NT2/D1 (cell line): ENCODE data around the gene DMRTA1.

ENCODE experiments used
- DNase-seq: peaks from one replicate; pipeline ENCODE4 v3.0.0-alpha.2; 2011; ENCODE audit warnings: low read depth, low spot score
- H3K27me3 ChIP-seq: 2 replicates; pipeline ENCODE4 v1.6.0; 2011; ENCODE audit warnings: mild to moderate bottlenecking; ENCODE audit not compliant: insufficient read length, insufficient read depth
- H3K36me3 ChIP-seq: 2 replicates; pipeline ENCODE4 v1.6.1; 2011; ENCODE audit warnings: mild to moderate bottlenecking, low read length, mixed read lengths; ENCODE audit not compliant: insufficient read depth, insufficient read length
- H3K4me1 ChIP-seq: 2 replicates; pipeline ENCODE4 v1.5.1; 2011; ENCODE audit not compliant: insufficient read depth, insufficient read length
- H3K4me3 ChIP-seq: 2 replicates; pipeline ENCODE4 v1.5.1; 2011; ENCODE audit warnings: low read depth; ENCODE audit not compliant: insufficient read length
- H3K9ac ChIP-seq: 2 replicates; pipeline ENCODE4 v1.6.0; 2011; ENCODE audit warnings: low read depth; ENCODE audit not compliant: insufficient read length
- H3K9me3 ChIP-seq: 2 replicates; pipeline ENCODE4 v1.5.1; 2011; ENCODE audit warnings: mild to moderate bottlenecking, low read length; ENCODE audit not compliant: insufficient read depth
- SUZ12 ChIP-seq: IDR thresholded peaks from 2 replicates; pipeline ENCODE4 v1.6.1; 2011; ENCODE audit not compliant: insufficient read length, insufficient read depth; ENCODE audit errors: extremely low read depth
- YY1 ChIP-seq: IDR thresholded peaks from 2 replicates; pipeline ENCODE4 v1.6.1; 2011; ENCODE audit not compliant: insufficient read length, insufficient read depth
- ZNF274 ChIP-seq: IDR thresholded peaks from 2 replicates; pipeline ENCODE4 v1.6.1; 2011; ENCODE audit warnings: mild to moderate bottlenecking, low read depth, low read length

DMRTA1 gene, protein sequence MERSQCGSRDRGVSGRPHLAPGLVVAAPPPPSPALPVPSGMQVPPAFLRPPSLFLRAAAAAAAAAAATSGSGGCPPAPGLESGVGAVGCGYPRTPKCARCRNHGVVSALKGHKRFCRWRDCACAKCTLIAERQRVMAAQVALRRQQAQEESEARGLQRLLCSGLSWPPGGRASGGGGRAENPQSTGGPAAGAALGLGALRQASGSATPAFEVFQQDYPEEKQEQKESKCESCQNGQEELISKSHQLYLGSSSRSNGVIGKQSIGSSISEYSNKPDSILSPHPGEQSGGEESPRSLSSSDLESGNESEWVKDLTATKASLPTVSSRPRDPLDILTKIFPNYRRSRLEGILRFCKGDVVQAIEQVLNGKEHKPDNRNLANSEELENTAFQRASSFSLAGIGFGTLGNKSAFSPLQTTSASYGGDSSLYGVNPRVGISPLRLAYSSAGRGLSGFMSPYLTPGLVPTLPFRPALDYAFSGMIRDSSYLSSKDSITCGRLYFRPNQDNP

DNA sequence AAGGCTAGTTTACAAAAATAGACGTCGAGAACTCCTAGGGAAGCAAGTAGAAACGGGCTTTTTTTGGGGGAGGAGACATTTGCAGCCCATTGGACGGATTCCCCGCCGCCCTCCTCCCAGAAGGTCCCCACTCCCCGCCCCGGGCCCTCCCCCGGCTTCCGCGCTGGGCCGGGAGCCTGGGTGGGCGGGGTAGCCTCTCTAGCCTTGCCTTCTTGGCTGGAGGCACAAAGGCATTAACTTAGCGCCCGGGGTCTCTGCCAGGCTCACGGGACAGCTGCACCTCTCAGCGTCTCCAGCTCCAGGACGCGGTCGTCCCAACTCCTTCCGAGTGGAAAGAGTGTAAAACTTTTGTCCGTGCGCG lies at the start of gene DMRTA1:
Gene DMRTA1 (plus strand): TSS at position 236 of the 361 bp plus-strand sequence. CDS start 242 bp downstream, outside the sequence.
- H3K27me3 ChIP-seq, result no peaks in the 10 kb centered on the region

DNA sequence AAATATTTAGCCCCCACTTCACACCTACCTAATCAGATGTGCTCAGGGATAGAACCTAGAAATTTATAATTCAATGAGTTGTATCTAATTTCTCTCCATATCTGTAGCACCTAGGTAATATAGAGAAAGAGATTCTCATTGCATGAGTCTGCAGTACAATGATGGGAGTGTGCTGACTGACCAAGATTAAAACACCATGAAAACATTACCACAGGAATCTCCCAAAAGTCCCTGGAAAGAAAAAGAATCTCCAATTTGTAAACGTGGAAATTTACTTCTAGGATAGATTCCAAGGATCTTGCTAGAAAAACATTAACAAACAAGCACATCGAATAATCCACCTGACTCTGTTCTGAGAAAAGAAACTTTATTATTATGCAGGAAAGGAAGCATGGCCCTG lies 45.0 kb upstream of the DMRTA1 start:
- Histone ChIP-seq H3K9ac (no peak overlapping the region), H3K9me3 (no peaks in the 10 kb centered on the region; the same call in 1 of the 2 replicates), H3K4me3 (no peak overlapping the region), H3K4me1 (no peaks in the 10 kb centered on the region), H3K36me3 (no peaks in the 10 kb centered on the region), H3K27me3 (no peaks in the 10 kb centered on the region)
- TF ChIP-seq ZNF274, result no peak
- TF ChIP-seq SUZ12, result no peak
- TF ChIP-seq YY1, result no peak
- no peak for DNase-seq

More for the DNA sequence above, at the start of gene DMRTA1:
- Histone ChIP-seq H3K9ac (peak within 1 kb of the TSS; percentile 94), H3K4me1 (no peaks in the 10 kb centered on the region), H3K36me3 (peaks cover 5% of the 10 kb centered on the region), H3K4me3 (peak within 1 kb of the TSS; percentile 79), H3K9me3 (peaks cover 8% of the 10 kb centered on the region; the same call in 1 of the 2 replicates)
- peak; percentile 62 for DNase-seq
- TF ChIP-seq YY1 (no peak), SUZ12 (no peak), ZNF274 (no peak)

DNA sequence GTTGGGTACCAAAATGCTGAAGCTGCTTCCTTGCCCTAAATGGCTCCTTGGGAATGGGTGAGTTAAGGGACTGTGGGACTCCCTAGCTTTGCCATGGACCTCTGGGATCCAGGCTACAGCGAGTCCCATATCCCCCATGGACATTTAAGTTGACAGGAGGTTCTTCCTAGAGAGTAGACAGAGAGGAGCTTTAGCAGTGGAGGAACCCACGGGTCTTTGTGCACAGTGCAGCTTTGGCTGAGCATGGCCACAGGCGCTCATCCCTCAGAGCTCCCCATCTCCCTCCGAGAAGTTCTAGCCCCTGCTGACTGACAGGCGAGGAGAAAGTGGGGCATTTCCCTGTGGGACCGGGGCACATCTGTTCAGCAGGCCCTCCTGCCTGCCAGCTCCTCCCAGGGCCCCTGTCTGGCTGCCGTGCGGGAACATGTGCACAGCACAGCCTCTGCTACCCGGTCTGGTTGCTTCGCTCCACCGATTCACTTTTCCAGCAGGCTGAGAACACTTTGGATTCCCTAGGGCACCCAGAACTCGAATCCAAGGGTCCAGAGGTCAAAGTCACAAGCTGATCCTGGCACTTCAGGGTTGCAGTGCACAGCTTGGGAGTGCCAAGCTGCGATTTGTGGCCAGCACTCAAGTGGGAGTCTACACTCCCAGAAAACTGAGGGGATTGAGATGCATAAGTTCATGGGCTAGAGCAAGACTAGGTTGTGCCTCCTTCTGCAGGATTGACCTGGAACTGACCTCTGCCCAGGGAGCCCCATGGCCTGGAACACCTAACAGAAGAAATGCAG lies 40.6 kb upstream of the DMRTA1 start:
- TF ChIP-seq SUZ12 (no peak), YY1 (no peak), ZNF274 (no peak)
- no peak overlapping the region for H3K4me3 ChIP-seq
- H3K9ac ChIP-seq, result no peak overlapping the region
- no peaks in the 10 kb centered on the region for H3K4me1 ChIP-seq
- no peaks in the 10 kb centered on the region for H3K27me3 ChIP-seq
- no peak for DNase-seq
- H3K36me3 ChIP-seq, result no peaks in the 10 kb centered on the region
- no peaks in the 10 kb centered on the region for H3K9me3 ChIP-seq

DNA sequence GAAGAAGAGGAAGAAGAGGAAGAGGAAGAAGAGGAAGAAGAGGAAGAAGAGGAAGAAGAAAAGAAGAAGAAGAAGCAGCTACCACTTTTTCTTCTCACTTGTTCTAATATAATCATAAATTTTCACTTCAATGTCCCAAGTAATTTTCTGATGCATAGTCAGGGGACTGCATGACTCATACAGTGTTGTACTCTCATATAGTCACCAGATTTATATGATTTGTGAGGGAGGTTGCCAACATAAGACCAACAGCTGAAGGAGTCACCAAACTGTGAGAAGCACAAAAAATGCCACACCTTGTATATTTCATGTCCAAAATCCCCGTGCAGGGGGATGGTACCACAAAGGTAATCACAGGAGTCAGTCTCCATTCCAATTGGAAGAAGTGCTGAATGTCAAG lies 32.7 kb upstream of the DMRTA1 start:
- Histone ChIP-seq H3K27me3 (no peaks in the 10 kb centered on the region), H3K4me3 (no peak overlapping the region), H3K4me1 (no peaks in the 10 kb centered on the region), H3K9me3 (no peaks in the 10 kb centered on the region), H3K9ac (no peak overlapping the region), H3K36me3 (no peaks in the 10 kb centered on the region)
- TF ChIP-seq YY1 (no peak), ZNF274 (no peak), SUZ12 (no peak)
- no peak for DNase-seq

DNA sequence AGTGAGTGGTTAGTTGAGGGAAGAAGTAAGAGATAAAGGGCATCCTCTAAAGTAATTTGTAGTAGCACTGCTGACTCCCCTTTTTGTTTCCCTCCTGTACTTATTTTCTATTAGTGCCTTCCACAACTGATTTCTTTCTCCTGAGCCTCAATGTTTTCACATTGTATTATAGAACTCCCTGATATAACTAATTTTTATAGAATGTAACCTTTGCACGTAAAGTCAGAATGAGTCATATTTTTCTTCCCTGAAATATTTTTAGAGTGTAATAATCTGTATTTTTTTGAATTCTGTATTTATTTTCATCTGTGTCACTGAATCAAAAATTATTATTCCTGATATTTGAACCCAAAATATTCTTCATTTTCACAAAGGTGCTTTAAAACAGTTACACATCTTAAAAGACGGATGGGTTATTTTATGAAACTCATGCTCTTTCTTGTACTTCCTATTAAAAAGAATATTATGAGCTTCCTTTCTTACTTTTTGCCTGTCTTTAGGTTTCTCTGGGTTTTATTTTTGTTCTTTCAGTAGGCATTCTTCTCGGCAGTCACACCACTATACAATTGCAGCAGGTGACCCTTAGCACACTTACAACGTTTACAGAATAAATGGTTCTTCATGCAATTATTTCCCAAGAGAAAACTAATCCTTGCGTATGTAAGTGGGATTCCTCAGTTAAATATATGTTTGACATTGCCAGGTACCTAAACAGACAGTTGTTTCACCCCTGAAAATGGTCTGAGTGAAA lies 30.5 kb upstream of the DMRTA1 start:
- H3K27me3 ChIP-seq, result no peaks in the 10 kb centered on the region
- H3K9ac ChIP-seq, result no peak overlapping the region
- no peaks in the 10 kb centered on the region for H3K36me3 ChIP-seq
- H3K4me1 ChIP-seq, result no peaks in the 10 kb centered on the region
- H3K4me3 ChIP-seq, result no peak overlapping the region
- H3K9me3 ChIP-seq, result no peaks in the 10 kb centered on the region
- no peak for DNase-seq
- TF ChIP-seq SUZ12 (no peak), YY1 (no peak)

DNA sequence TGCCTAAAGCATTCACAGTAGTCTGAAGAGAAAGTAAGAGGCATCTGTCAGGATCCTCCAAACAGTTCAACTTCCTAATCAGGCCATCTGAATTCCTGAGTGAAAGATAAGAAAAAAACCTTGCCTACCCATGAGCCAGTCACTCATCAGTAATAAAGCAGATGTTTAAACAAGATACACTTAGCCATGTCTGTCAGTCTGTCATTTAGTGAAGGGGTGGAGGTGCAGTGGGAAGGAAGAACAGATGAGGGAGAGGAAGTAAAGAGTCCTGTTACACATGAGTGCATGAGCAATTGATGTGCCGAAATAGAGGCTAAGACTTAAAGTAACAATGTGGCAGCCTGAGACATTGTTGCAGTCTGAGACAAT lies 29.9 kb upstream of the DMRTA1 start:
- no peak for TF ChIP-seq ZNF274
- TF ChIP-seq YY1, result no peak
- no peak for TF ChIP-seq SUZ12
- no peak for DNase-seq
- H3K9ac ChIP-seq, result no peak overlapping the region
- H3K4me3 ChIP-seq, result no peak overlapping the region
- no peaks in the 10 kb centered on the region for H3K27me3 ChIP-seq
- no peaks in the 10 kb centered on the region for H3K4me1 ChIP-seq
- H3K36me3 ChIP-seq, result no peaks in the 10 kb centered on the region
- no peaks in the 10 kb centered on the region for H3K9me3 ChIP-seq

DNA sequence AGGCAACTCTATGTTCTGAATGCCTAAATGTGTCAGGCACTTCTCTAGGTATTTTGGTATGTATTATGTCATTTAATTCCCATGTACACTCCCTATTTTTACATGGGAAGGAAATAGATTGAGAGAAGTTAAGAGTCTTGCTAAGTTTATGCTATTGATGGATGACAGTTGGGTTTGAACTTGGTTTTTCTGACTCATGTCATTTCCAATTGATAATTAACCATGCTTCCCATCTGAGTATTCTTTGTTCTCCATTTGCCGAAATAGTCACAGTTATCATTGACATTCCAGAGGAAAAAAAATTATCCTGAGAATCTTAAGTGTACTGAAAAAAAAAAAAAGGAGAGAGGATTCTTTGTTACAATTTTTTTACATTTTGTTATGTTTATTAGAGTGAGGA lies 23.1 kb upstream of the DMRTA1 start:
- Histone ChIP-seq H3K4me1 (no peaks in the 10 kb centered on the region), H3K27me3 (no peaks in the 10 kb centered on the region), H3K9ac (no peak overlapping the region), H3K36me3 (no peaks in the 10 kb centered on the region), H3K4me3 (no peak overlapping the region), H3K9me3 (no peaks in the 10 kb centered on the region)
- DNase-seq, result no peak
- TF ChIP-seq SUZ12 (no peak), ZNF274 (no peak), YY1 (no peak)
